HT-29 (cell line): ENCODE measurements around the gene CACNA1C. TPM values are rescaled to one million over a fixed set of nuclear protein-coding genes. Genes with fewer than 3 reads are reported as not detected.

Source experiments
- DNase-seq: peaks from one replicate; pipeline ENCODE4 v3.0.0-alpha.2; 2015; ENCODE audit warnings: low spot score
- total RNA-seq: library from RNA; depleted of rRNA; stranded (reverse); fragments of >200 nt; shearing (Covaris generic); gene quantifications from 2 replicates; pipeline ENCODE4 v1.2.3, GENCODE V29; 2014

The CACNA1C gene
- total RNA-seq, 1 experiment from 2014 or later, result under 0.01 TPM

DNA sequence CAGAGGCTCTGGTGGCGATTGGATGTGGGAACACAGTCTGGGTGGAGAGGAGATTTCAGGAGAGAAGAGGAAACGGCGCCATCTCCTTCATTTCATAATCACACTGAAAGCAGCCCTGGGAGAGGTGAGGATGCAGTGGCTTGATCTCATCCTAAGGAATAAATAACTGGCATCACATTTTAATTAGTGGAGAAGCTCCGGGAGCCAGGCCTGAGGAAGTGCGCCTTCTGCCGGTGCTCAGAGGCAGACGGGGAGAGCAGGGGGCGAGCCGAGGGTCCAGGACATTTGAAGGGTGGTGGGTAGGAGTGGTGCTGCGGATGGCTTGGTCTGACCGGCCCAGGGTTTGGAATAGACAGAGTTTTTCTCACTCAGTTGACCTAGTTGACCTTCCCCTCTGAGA is 265.0 kb downstream of the CACNA1C start:
- DNase-seq, result no peak

DNA sequence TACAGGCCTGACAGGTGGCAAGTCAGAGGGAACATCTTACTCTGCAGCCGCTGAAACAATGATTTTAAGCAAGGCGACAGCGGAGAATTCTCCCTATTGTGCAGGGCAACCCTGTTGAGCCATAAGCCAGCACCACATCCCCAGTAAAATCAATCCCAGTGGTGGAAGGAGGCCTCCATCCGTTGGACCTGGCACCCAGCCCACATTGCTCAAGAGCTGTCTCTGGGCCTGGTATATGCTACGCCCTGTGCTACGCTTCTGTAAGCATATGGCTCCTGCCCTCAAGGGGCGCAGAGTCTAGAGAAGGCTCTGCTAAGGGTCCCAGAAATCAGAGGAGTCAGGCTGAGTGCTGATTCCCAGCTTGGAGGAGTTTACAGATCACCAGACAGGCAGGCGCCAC is 265.5 kb downstream of the CACNA1C start:
- no peak for DNase-seq

DNA sequence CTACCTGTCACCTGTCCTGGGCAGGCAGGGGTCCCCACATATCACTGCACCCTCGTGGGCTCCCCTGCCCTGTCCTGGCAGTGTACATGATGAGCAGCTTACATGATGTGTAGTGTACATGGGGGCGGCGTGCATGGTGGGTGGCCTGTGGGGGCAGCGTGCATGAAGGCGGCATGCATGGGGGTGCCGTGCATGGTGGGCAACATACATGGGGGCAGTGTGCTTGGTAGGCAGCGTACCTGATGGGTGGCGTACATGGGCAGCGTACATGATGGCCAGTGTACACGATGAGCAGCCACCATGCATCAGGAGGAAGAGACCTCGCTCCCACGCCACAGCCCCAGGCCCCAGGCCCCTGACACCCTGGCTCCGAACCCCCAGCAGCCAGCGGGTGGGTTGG is 266.3 kb downstream of the CACNA1C start:
- no peak for DNase-seq

DNA sequence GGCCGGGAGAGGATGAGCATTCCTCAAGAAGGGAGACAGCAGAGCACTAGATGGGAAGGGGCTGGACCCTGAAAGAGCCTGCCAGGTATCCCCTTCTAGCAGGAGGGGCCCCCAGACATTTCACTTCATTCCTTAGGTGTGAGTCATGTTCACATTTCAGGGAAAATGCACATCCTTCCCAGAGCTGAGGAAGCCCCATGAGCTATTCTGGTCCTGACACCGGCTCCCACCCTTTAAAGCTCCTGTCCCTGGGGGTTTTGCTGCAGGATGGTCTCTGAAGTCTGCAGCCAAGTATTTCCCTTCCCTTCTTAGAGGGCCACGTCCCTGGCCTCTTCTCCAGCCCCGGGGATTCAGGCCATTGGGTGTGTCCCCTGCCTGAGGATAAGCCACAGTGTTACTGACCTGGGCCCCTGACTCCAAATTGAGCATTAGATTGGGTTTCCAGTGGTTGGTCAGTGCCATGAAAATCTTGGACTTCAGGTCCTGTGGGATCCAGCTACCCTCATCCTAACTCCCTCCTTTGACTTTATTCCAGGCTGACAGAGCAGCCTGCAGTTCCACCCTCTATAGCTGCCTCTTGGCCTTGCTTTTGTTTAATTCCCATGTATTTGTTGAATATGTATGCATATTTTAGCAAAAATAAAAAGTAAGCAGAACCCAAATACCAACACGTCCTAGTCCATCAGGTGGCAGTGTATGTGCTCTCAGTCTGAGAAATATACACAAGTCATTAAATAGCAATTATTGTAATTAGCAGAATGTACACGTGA is 267.1 kb downstream of the CACNA1C start:
- no peak for DNase-seq

DNA sequence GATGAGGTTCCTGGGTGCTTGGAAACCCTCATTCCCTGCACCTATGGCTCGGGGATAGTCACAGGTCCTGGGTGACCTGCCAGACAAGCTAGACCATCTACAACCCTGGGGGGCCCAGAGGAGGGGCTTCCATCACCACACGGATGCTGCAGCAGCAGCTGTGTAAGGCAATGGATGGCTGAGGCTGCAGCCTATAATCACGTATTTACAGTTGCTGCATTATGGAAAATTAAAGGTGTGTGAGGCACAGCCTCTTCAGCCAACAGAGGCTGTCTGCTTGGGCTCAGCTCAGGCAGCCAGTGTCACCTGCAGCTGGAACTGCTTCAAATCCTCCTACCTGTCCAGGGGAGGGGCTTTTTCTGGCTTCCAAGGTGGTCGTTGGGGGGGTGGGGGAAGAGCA is 268.1 kb downstream of the CACNA1C start:
- DNase-seq, result no peak

DNA sequence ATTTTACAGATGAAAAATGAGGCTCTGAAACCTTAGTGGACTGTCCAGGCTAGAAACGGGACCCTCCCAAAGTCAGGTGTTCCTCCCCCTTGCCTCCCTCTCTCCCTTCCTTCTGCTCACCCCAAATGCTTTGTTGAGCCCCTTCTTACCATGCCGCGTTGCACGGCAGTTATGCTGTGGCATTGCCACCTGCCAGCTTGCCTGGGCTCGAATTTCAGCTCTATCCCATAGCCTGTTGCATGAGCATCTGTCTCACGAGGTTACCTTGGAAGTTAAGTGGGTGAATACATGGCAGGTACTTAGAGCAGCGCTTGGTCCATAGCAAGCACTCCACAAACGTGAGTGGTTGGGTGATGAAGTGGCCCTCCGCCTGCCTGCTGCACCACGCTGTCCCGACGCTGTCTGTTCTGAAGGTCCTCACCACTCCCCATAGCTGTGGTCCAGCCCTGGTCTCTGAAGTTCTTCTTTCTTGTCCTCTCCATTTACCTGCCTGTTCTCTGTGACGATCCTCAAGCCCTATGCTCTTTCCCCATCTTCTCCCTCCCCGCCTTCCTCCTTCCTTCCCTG is 269.9 kb downstream of the CACNA1C start:
- no peak for DNase-seq

DNA sequence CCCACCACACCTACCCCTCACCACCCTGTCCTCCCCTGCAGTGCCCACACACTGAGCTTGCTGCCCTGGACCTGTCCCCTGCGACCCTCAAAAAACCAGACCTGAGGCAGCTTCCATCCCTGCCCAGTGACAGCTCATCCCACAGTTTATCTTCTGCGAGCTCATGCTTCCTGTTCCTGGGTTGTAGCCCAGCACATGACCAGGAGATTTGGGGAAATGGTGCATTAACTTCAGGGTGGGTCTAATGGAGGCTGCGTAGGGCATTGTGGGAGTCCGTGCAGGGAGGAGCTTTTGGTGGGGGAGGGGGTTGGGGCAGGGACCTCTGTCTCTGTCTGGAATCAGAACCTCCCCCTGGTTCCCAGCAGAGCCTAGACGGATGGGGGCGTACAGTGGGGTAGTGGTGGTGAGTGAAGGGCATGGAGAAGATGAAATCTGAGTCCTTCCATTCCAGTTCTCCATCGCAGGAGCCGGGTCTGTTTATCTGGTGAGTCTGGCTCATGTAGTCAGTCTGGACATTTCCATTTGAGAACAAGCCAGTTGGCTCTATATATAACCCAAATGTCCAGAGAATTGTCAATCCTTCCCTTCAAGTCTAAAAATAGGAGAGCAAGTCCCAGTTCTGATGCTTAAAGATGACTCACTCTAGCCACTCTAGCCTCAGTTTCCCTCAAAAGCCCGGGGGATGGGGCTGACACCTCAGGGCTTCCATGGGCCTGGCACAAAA is 270.9 kb downstream of the CACNA1C start:
- no peak for DNase-seq

DNA sequence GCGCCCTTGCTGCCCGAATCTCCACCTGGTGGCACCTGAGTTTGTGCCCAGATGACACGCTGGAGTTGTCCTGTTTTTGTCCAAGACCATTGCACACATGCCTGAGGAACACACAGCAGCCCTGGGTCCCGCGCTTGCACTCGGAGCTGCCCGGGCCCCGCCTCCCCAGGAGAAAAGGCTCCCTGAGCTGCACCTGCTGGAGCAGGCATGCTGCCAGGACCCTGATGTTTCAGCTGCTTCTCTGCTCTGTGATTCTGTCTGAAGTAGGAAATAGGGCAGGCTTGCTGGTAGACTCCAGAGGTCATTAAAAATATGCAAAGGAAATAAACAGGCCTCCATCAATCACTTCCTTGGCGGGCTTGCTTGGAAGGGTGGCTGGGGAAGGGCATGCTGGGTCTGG is 271.6 kb downstream of the CACNA1C start:
- DNase-seq, result no peak

DNA sequence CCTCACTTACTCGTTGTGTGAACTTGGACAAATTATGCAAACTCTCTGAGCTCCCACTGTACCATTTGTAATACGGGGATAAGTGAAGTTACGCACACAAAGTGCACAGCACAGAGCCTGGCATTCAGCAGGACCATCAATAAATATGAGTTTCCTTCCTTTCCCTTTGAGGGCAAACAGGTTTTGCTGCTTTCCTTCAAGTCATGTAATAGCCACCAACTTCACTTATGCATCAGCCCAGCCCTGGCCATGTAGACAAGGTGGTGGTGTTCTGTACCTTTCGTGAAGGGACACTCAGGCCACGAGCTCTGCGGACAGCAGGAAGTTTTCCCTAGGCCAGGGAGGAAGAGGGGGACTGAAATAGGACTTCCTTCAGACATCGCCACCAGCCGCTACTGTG is 272.7 kb downstream of the CACNA1C start:
- DNase-seq, result peak; percentile 8

DNA sequence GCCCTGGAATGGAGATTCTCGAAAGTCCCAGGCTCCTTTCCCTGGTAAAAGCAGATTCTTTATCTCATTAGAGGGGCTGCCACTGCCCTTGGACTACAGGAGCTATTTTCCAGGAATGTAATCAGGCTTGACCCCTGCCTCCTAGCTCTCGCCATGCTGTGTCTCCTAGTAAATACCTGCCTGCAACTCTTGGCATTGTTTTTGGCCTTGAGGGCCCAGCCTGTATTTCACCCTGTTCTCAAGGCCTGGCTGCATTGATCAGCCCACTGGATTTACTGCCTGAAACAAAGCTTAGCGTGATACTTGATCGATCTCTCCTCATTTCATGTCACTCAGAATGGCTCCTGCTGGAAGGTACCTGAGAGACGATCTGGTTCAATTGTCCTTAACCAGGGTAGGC is 273.7 kb downstream of the CACNA1C start:
- DNase-seq, result no peak

DNA sequence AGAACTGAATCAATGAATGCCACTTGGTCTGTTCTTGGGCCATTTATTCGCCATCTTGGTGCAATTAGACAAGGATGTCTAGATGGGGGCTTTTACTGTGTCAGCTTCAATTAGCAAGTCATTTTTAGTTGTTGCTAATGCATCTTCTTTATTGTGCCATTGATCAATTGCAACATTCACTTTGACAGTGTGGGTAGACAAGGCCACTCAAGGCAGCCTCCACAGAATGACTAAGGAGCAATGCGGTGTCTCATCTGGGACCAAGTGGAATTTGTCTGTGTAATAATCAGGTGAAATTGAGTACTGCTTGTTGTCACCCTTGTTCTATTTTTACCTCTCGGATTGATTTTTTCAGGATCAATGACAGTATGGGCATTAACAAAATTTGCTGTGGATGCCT is 275.9 kb downstream of the CACNA1C start:
- DNase-seq, result no peak

DNA sequence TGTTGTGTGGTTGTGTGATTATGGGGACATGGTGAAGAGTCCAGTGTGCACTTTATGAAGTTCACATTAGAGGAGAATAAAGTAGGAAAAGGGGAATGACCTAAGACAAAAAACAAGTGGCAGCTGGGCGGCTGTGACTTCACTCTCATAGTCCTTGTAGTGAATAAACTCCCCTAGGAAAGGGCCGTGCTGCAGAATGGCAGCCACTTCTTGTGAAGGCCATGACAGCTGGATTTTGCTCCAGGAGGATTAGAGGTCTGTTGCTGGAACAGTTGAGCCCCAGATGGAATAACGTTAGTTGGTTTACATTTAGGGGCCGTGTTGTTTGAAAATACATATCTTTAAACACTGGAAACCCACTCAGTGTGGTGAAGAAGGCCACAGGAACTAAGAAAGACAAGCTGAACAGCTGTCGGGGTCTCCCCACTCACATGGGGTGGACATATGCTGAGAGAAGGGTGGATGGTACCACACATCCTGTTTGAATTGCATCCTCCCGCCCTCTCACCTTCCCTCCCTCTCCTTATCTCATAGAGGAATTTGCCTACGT is 276.9 kb downstream of the CACNA1C start:
- no peak for DNase-seq

DNA sequence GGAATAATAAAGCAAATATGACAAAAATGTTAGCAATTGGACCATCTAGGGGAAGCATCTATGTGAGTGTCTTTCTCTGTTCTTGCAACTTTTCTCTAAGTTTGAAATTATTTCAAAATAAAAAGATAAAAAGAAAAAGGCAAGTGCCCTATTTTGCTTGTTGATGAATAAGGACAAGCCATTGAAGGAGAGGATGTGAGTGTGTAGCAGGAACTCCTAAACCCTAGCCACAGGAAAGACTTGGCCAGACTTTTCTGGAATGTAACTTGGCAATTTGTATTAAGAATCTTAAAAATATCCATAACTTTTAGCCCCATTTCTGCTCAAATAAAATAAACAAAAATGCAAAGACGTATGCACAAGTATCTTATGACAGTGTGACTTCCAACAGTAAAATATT is 279.4 kb downstream of the CACNA1C start:
- DNase-seq, result no peak

DNA sequence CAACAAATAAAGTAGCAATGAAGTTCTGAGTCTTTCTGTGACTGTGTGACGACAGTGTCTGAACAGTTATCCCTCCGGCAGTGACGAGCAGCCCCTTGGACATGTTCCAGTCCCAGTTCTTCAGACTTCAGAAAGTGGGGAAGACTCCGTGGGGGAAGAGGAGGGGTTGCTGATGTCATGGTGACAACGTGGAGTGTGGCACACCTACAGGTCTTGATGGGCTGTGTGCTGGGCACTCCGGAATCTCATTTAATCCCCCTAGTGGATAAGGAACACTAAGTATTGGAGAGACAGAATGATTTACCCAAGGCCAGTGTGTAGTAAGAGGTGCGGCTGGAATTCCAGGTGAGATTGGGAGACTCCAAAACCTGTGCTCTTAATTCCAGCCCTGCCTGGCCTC is 280.2 kb downstream of the CACNA1C start:
- no peak for DNase-seq

DNA sequence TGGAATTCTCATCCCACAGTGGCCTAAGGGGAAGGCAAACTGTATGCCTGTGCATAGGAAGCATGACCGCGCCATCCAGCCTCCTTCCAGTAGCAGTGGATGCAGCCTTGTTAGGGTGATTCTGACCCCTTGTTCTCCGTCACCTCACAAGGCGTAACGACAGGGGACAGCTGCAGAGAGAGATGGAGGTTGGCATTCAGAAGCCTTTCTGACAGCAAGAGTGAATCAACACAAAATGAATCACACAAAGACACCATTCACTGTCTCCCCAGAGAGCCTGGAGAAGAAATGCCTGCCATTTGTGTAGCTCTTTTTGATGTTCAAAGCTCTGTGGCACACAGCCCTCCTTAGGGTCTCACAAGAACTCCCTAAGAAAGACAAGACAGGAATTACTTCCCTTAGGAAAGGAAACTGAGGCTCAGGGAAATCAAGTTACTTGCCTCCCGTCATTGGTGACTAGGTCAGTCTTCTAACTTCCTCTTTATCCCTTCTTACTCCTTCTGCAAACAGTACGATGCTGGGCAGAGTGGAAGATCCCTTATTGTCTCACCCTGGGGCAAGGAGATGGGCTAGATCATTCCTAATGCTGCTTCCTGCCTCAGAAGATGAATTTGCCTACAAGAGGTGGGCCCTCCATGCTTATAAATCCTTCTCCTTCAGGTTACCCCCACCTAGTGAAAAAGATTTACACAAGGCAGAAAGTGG is 280.9 kb downstream of the CACNA1C start:
- DNase-seq, result no peak

DNA sequence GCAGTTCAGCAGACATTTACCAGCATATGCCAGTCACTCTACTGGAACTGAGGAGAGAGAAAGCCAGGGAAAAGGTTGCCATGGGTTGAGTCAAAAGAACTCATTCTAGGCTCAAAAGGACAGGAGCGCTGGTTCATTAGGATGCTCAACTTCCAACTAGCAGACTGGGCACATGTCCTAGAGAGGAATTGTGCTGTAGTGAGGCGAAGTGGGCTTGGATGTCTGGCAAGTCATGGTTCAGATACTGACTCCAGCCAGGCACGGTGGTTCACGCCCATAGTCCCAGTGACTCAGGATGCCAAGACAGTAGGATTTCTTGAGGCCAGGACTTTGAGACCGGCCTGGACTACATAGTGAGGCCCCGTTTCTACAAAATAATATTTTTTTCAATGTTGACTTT is 281.5 kb downstream of the CACNA1C start:
- DNase-seq, result no peak

DNA sequence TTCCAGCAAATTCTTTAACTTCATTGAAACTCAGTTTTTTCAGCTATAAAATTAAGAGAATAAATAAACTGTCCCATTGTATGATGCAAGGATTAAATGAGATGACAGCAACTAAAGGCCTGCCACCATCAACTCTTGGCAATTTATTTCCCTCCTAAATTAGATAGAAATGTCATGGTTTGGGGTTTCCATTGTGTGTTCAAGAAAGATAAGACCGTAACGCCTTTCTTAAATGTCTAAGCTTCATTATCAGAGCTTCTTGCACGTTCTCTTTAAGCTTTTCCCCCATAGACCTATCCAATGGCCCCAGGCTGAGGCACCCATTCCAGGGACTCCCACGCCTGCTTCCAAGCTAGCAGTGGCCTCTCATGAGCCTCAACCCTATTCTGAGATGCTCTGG is 281.9 kb downstream of the CACNA1C start:
- no peak for DNase-seq

DNA sequence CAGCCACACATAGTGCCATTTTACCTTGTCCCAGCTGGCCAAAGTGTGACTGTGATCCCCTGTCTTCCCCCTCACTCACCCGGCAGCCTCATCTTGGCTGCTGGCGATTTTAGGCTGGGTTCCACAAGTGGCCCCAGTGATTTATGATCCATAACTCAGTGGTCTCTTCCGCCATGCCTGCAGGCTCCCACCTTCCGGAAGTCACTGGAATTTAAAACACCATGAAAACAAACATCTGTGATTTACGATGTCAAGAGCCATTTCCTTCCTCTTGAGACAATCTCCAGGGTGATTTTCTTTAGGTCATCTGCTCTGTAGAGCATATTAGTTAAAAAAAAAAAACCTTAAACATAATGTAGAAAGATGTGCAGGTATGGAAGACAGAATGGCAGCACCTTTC is 282.3 kb downstream of the CACNA1C start:
- DNase-seq, result peak; percentile 13

DNA sequence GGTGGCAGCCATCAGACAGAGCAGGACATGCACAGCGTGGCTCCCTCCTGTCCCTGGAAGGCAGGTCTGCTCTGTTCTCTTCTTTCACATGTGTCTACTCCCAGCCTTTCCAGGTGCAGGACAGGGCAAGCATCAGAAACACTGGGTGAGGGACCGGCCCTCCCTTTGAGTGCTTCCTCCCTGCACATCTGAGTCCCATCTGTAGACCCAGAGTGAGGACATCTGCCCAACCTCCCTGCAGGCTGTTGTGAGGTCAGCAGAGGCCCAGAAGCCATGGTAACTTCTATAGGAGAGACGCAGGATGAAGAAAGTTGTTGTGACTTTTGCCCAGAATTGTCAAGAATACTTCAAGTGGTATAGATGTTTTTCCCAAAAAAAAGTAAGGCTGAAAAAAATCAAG is 282.7 kb downstream of the CACNA1C start:
- no peak for DNase-seq

DNA sequence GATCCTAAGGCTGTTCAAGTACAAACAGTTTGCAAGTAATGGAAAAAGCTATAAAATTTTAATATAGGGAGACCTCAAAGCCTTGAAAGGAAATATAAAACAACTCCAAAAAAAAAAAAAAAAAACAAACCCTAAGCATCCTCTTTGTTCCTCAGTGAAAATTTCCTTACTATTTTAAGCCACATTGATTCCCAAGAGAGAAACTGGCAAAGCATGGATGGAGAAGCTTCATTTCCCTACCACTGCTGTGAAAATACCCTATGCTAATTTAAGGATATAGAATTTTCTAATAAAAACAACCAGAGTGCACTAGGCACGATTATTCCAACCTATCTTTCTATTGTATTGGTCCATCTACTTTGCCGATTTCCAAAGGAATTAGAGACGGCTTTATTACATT is 283.1 kb downstream of the CACNA1C start:
- no peak for DNase-seq

DNA sequence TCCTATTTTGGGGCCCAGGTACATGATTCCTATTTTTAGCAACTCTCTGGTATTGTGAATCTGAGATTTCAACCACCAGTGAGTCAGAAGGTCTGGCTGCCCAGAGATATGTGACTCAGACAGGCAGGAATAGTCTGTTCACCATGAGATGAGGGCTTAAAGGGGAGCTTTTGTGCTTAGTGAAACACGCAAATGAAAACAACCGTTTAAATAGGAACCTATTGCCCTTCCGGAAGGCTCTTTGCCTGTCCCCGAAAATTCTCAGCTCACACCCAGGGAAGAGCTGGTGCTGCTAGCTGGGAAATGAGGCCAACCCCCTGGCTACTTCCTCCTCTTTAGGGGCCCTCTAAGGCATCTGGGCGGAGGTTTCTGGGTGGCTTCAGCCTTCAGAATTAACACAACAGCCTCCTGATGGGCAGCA is 283.6 kb downstream of the CACNA1C start:
- peak; percentile 56 for DNase-seq
